ENCODE data around the gene FRMD4A.

DNA sequence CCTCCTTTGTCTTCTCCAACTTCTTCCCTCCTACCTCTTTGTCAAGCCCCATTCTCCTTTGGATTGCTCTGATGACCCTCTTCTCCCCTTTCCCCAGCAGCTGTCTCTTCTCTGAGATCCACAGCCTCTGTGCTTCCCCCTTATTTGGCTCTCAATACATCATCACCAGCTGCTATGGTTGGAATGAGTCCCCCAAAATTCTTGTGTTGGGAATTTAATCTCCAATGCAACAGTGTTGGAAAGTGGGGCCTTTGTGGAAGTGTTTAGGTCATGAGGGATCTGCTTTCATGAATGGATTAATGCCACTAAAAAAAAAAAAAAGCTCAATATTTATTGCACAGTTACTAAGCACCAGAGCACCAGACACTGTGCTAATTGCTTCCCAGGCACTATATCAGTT is 39.2 kb upstream of the FRMD4A start:
- TF ChIP-seq, protein P1, sequence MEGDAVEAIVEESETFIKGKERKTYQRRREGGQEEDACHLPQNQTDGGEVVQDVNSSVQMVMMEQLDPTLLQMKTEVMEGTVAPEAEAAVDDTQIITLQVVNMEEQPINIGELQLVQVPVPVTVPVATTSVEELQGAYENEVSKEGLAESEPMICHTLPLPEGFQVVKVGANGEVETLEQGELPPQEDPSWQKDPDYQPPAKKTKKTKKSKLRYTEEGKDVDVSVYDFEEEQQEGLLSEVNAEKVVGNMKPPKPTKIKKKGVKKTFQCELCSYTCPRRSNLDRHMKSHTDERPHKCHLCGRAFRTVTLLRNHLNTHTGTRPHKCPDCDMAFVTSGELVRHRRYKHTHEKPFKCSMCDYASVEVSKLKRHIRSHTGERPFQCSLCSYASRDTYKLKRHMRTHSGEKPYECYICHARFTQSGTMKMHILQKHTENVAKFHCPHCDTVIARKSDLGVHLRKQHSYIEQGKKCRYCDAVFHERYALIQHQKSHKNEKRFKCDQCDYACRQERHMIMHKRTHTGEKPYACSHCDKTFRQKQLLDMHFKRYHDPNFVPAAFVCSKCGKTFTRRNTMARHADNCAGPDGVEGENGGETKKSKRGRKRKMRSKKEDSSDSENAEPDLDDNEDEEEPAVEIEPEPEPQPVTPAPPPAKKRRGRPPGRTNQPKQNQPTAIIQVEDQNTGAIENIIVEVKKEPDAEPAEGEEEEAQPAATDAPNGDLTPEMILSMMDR (optimal IDR thresholded peaks at IDR 0.05 in 1 of 3, IDR thresholded peaks at IDR 0.05 in 1 of 3, conservative IDR thresholded peaks at IDR 0.05 in 1 of 3; ENCODE audit: extremely low read depth in 1 of 3, insufficient read depth in 2 of 3, low read length in 3 of 3): no peak
- no peak for TF ChIP-seq EZH2 (IDR thresholded peaks at IDR 0.05; ENCODE audit: low read length)
